Epithelial cell of proximal tubule (primary cell): ENCODE data around the gene VPS39. TPM values are rescaled to one million over a fixed set of nuclear protein-coding genes. Genes with fewer than 3 reads are reported as not detected.

Experiments used
- DNase-seq: peaks from one replicate; pipeline ENCODE4 v3.0.0-alpha.2; 2011; ENCODE audit warnings: low read depth
- H3K4me3 ChIP-seq: 2 replicates; pipeline ENCODE4 v1.5.1; 2011; ENCODE audit warnings: low read depth, mild to moderate bottlenecking, low read length
- total RNA-seq: library from RNA; depleted of rRNA; stranded (reverse); fragments of >200 nt; gene quantifications from 2 replicates; pipeline ENCODE4 v1.2.3, GENCODE V29; 2015
- TF ChIP-seq, protein P1 (sequence below): conservative IDR thresholded peaks from 2 replicates; pipeline ENCODE4 v1.5.1; 2012; ENCODE audit warnings: low read depth, mild to moderate bottlenecking, low read length

Gene VPS39
- total RNA-seq, 1 donor from 2014 or later = 29.1 TPM

DNA sequence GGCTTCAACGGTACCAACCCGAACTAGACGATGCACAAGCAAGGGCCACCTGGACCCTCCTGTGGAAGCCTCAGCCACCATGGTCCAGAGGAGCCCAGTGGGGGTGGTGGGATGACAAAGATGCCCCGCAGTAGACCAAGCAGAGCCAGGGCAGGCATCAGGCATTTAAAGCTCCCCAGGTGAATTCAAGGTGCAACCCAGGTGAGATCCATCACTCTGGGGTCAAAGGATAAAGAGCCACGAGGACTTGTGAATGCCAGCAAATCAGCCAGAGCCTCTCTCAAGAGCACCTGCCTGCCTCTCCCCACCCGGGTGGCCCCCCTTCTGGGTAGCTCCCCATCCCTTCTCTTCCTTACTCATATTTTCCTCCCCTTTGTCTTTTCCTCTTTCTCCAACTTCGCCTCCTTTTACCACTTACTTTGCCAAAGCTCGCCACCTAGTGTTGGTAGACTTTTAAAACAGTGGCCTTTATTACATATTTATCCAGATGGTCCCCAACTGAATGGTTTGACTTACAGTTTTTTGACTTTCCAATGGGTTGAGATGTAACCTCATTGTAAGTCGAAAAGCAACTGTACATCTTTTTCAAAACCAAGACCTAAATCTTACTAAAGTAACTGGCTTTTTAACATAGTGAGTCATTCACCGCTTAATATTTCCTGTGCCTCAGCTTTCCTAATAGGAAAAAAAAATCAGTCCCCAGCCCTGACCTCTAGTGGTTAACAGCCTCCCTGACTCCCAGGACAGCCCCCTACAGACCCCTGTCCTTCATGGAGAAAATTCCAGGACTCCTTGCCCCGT is 70.4 kb downstream of the VPS39 start:
- TF ChIP-seq, protein P1, sequence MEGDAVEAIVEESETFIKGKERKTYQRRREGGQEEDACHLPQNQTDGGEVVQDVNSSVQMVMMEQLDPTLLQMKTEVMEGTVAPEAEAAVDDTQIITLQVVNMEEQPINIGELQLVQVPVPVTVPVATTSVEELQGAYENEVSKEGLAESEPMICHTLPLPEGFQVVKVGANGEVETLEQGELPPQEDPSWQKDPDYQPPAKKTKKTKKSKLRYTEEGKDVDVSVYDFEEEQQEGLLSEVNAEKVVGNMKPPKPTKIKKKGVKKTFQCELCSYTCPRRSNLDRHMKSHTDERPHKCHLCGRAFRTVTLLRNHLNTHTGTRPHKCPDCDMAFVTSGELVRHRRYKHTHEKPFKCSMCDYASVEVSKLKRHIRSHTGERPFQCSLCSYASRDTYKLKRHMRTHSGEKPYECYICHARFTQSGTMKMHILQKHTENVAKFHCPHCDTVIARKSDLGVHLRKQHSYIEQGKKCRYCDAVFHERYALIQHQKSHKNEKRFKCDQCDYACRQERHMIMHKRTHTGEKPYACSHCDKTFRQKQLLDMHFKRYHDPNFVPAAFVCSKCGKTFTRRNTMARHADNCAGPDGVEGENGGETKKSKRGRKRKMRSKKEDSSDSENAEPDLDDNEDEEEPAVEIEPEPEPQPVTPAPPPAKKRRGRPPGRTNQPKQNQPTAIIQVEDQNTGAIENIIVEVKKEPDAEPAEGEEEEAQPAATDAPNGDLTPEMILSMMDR = peak; percentile 67
- no peak overlapping the region for H3K4me3 ChIP-seq
- no peak for DNase-seq

DNA sequence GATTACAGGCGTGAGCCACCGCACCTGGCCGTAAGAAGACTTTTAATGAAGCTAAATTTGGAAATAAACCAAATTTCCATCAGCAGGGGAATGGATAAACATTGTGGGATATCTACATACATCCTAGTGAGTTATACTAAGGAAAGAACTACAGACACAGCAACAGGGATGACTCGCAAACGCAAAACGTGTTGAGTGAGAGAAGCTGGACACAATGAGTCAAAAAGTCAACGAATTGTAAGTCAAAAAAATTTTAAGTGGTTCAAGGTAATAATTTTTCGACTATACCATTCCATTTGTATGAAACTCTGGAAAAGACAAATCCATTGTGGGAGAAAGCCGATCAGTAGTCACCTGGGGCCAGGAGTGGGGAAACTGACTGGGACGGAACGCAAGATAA is 71.6 kb downstream of the VPS39 start:
- H3K4me3 ChIP-seq = no peak overlapping the region
- TF ChIP-seq, protein P1 = no peak
- no peak for DNase-seq

DNA sequence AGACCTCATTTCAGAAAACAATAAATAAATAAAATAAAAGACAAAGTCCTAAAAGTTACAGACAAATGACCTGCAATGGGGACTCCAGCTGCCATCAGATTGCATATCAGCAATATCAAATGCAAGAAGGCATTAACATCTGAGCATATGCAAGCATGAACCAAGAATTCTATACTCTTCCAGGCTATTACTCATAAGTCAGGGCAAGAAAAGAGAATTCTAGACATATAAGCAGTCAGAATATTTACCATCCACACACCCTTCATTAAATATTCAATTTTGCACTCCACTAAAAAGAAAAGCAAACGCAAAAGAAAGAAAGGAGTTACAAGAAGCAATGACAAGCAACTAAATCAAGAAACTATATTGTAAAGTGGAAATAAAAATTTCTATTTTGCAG is 72.8 kb downstream of the VPS39 start:
- no peak for DNase-seq
- TF ChIP-seq, protein P1 = no peak
- H3K4me3 ChIP-seq = no peak overlapping the region

- TF ChIP-seq, protein P1 = no peak
- H3K4me3 ChIP-seq = no peak overlapping the region
- peak; percentile 13 for DNase-seq
Measured at GRCh38 chr15:42134617-42135245, 73.4 kb downstream of the VPS39 start.

DNA sequence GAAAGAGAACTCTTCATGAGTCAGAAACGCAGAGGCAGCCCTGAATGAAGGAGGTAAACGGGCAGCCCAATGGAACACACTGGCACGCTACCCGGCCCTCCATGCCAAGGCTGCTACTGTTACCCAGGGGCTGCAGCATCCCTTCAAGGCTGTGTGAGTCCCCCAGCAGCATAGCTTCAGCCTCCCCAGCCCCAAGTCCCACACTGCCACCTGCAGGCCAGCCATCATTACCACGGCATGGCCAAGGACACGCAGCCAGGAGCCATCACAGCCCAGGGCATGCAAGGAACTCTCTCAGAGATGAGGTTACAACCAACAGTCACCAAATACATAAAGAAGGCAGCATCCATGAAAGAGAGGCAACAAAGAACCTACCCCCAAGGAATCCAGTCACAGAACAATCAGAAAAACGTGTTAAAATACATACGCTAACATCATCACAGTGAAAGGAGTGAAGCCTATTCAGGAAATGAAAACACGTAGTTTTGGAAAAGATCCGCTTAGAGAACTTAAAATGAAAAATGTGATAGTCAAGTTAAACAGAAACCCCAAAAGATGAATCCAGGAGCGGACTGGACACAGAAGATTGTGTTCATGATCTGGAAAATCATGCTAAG is 74.1 kb downstream of the VPS39 start:
- no peak overlapping the region for H3K4me3 ChIP-seq
- DNase-seq = no peak
- TF ChIP-seq, protein P1 = peak; percentile 83

DNA sequence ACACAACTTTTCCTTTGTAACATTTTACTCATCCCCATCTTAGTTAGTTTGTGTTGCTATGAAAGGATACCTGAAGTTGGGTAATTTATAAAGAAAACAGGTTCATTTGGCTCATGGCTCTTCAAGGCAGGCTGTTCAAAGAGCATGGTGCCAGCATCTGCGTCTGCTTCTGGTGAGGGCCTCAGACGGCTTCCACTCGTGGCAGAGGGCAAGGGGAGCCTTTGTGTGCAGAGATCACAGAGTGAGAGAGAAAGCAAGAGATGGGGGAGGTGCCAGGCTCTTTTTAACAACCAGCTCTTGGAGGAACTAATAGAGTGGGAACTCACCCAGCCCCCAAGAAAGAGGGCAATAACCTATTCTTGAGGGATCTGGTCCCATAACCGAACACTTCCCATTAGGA is 74.7 kb downstream of the VPS39 start:
- TF ChIP-seq, protein P1 = no peak
- DNase-seq = no peak

More for the DNA sequence above, 74.7 kb downstream of the VPS39 start:
- H3K4me3 ChIP-seq = no peak overlapping the region
